H9 (cell line): ENCODE data around the gene CFAP97D2. TPM values are rescaled to one million over a fixed set of nuclear protein-coding genes. Genes with fewer than 3 reads are reported as not detected.

Experiments used
- DNase-seq: peaks from one replicate; pipeline ENCODE4 v3.0.0-alpha.2; 2017
- H2AFZ ChIP-seq: one replicate; pipeline ENCODE4 v1.6.1; 2013; ENCODE audit warnings: mild to moderate bottlenecking, low read length, control low read depth, moderate library complexity
- H2AK5ac ChIP-seq: 2 replicates; pipeline ENCODE4 v1.6.1; 2013; ENCODE audit warnings: low read length, control low read depth, mixed read lengths; ENCODE audit not compliant: insufficient read length
- H2BK120ac ChIP-seq: one replicate; pipeline ENCODE4 v1.6.1; 2013; ENCODE audit warnings: low read depth, mild to moderate bottlenecking, low read length, control low read depth, inconsistent platforms; ENCODE audit not compliant: poor library complexity, severe bottlenecking
- H2BK12ac ChIP-seq: 2 replicates; pipeline ENCODE4 v1.6.1; 2013; ENCODE audit warnings: low read length, control low read depth, mixed read lengths, low read depth; ENCODE audit not compliant: insufficient read length
- H2BK15ac ChIP-seq: 2 replicates; pipeline ENCODE4 v1.6.1; 2013; ENCODE audit warnings: low read depth, low read length, control low read depth
- H2BK20ac ChIP-seq: one replicate; pipeline ENCODE4 v1.6.1; 2013; ENCODE audit warnings: low read depth, mild to moderate bottlenecking, low read length, control low read depth, inconsistent platforms; ENCODE audit not compliant: poor library complexity, severe bottlenecking
- H2BK5ac ChIP-seq: 2 replicates; pipeline ENCODE4 v1.6.1; 2013; ENCODE audit warnings: low read length, control low read depth, mixed read lengths; ENCODE audit not compliant: insufficient read length
- H3K14ac ChIP-seq: 2 replicates; pipeline ENCODE4 v1.6.1; 2013; ENCODE audit warnings: low read length, control low read depth; ENCODE audit not compliant: insufficient read depth
- H3K18ac ChIP-seq: 2 replicates; pipeline ENCODE4 v1.6.1; 2013; ENCODE audit warnings: low read depth, mild to moderate bottlenecking, mixed read lengths, low read length, control low read depth; ENCODE audit not compliant: insufficient read length
- H3K23ac ChIP-seq: 2 replicates; pipeline ENCODE4 v1.6.1; 2013; ENCODE audit warnings: low read length, control low read depth, mixed read lengths, low read depth; ENCODE audit not compliant: insufficient read length
- H3K23me2 ChIP-seq: 2 replicates; pipeline ENCODE4 v1.6.1; 2013; ENCODE audit warnings: low read depth, mild to moderate bottlenecking, mixed read lengths, low read length, control low read depth; ENCODE audit not compliant: insufficient read length, poor library complexity, severe bottlenecking
- H3K27ac ChIP-seq: 2 replicates; pipeline ENCODE4 v1.5.1; 2013; ENCODE audit warnings: low read length, control low read depth, mixed read lengths, low read depth; ENCODE audit not compliant: insufficient read length
- H3K27me3 ChIP-seq: 2 replicates; pipeline ENCODE4 v1.6.1; 2013; ENCODE audit warnings: low read length, control low read depth, inconsistent platforms; ENCODE audit not compliant: insufficient read depth
- H3K4ac ChIP-seq: 2 replicates; pipeline ENCODE4 v1.6.1; 2013; ENCODE audit warnings: low read depth, mild to moderate bottlenecking, control low read depth, inconsistent platforms, low read length, moderate library complexity
- H3K4me1 ChIP-seq: 2 replicates; pipeline ENCODE4 v1.6.1; 2013; ENCODE audit warnings: low read length, control low read depth, inconsistent platforms; ENCODE audit not compliant: insufficient read depth
- H3K4me2 ChIP-seq: 2 replicates; pipeline ENCODE4 v1.6.1; 2013; ENCODE audit warnings: low read length, control low read depth, mixed read lengths; ENCODE audit not compliant: insufficient read length, insufficient read depth
- H3K56ac ChIP-seq: 2 replicates; pipeline ENCODE4 v1.6.1; 2013; ENCODE audit warnings: low read depth, mild to moderate bottlenecking, mixed read lengths, low read length, control low read depth; ENCODE audit not compliant: insufficient read length
- H3K79me1 ChIP-seq: 2 replicates; pipeline ENCODE4 v1.6.1; 2013; ENCODE audit warnings: low read depth, mild to moderate bottlenecking, moderate library complexity, low read length, control low read depth, inconsistent platforms; ENCODE audit not compliant: insufficient read depth, poor library complexity, severe bottlenecking
- H3K79me2 ChIP-seq: 2 replicates; pipeline ENCODE4 v1.6.1; 2013; ENCODE audit warnings: low read length, control low read depth, inconsistent platforms; ENCODE audit not compliant: insufficient read depth
- H3K9ac ChIP-seq: 2 replicates; pipeline ENCODE4 v1.6.1; 2013; ENCODE audit warnings: low read length, control low read depth, mixed read lengths; ENCODE audit not compliant: insufficient read length; ENCODE audit errors: extremely low read depth
- H3K9me3 ChIP-seq: one replicate; pipeline ENCODE4 v1.6.1; 2013; ENCODE audit warnings: low read depth, low read length, inconsistent platforms; ENCODE audit not compliant: control insufficient read depth
- H3T11ph ChIP-seq: one replicate; pipeline ENCODE4 v1.6.1; 2013; ENCODE audit warnings: mild to moderate bottlenecking, low read length, control low read depth, inconsistent platforms
- H4K20me1 ChIP-seq: one replicate; pipeline ENCODE4 v1.6.1; 2013; ENCODE audit not compliant: control insufficient read depth, insufficient read length, insufficient read depth
- H4K5ac ChIP-seq: 2 replicates; pipeline ENCODE4 v1.6.1; 2013; ENCODE audit warnings: low read depth, mild to moderate bottlenecking, mixed read lengths, low read length, control low read depth; ENCODE audit not compliant: insufficient read length
- H4K8ac ChIP-seq: replicated peaks from 2 replicates; pipeline ENCODE4 v1.6.1; 2013; ENCODE audit warnings: low read length, control low read depth, mixed read lengths, low read depth; ENCODE audit not compliant: insufficient read length
- H4K91ac ChIP-seq: 2 replicates; pipeline ENCODE4 v1.6.1; 2013; ENCODE audit warnings: low read depth, mild to moderate bottlenecking, moderate library complexity, mixed read lengths, low read length, control low read depth; ENCODE audit not compliant: insufficient read length
- H3K27ac Mint-ChIP-seq, 3 experiments: 2 replicates in 2 of 3; 3 replicates in 1 of 3; pipeline ENCODE4 v1.8.0; 2020 to 2021; ENCODE audit warnings: mixed read lengths in 3 of 3, mild to moderate bottlenecking in 1 of 3, moderate library complexity in 1 of 3
- H3K27me3 Mint-ChIP-seq: 2 replicates; pipeline ENCODE4 v1.8.0; 2021; ENCODE audit warnings: low read depth, mild to moderate bottlenecking, moderate library complexity, mixed read lengths
- H3K36me3 Mint-ChIP-seq, 3 experiments: 2 replicates in 2 of 3; 3 replicates in 1 of 3; pipeline ENCODE4 v1.8.0; 2020 to 2021; ENCODE audit warnings: low read depth in 3 of 3, mixed read lengths in 3 of 3; ENCODE audit not compliant: insufficient read depth in 1 of 3
- H3K4me1 Mint-ChIP-seq, 2 experiments: 2 replicates each; pipeline ENCODE4 v1.8.0; 2020; ENCODE audit warnings: mixed read lengths in 2 of 2
- H3K4me3 Mint-ChIP-seq, 2 experiments: 2 replicates in 1 of 2; 3 replicates in 1 of 2; pipeline ENCODE4 v1.8.0; 2020 to 2021; ENCODE audit warnings: mild to moderate bottlenecking in 2 of 2, mixed read lengths in 2 of 2, moderate library complexity in 1 of 2
- H3K9me3 Mint-ChIP-seq, 2 experiments: 2 replicates in 1 of 2; 3 replicates in 1 of 2; pipeline ENCODE4 v1.8.0; 2020; ENCODE audit warnings: mild to moderate bottlenecking in 2 of 2, mixed read lengths in 2 of 2, moderate library complexity in 1 of 2
- WGBS: extraction: QIAGEN DNeasy Blood & Tissue Kit; methylation state at CpG from one replicate; pipeline ENCODE4 v1.1.7; 2013; ENCODE audit warnings: missing lambda C conversion rate, low lambda C conversion rate, mixed read lengths; ENCODE audit not compliant: insufficient read length; ENCODE audit errors: extremely low coverage; 5-methylcytosine and 5-hydroxymethylcytosine counted together
- total RNA-seq: library from RNA; stranded (reverse); gene quantifications from 2 replicates; pipeline ENCODE4 v1.2.1, GENCODE V29; 2021
- TF ChIP-seq, protein P1 (sequence below): fragments of 200-600 bp; sonication (generic); conservative IDR thresholded peaks from 3 replicates; pipeline ENCODE4 v1.8.0; 2021; ENCODE audit warnings: antibody characterized with exemption, mild to moderate bottlenecking

The CFAP97D2 gene
- total RNA-seq, 1 experiment from 2014 or later: not detected

DNA sequence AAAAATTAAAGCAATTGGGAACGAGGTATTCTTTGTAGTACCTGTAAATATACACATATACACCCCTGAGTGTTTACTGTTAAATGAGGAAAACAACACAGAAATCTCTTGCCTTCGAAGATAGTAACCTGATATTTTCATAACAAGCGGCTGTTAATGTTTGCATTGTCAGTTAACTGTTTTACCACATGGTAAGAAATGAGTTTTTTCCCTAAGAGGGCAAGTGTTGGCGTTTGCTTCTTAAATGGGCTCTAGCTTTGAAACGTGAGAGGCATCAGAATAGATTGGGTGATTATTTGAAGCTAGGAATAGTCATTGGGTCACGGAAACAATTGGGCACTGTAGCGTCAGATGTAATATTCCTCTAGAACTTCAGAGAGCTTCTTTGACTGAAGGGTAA, 80.3 kb downstream of the CFAP97D2 start:
- Histone ChIP-seq H3K4me2 (no peak overlapping the region), H3K14ac (no peak overlapping the region), H3K27ac (no peak overlapping the region), H4K5ac (no peak overlapping the region), H3K79me2 (no peaks in the 10 kb centered on the region), H3K79me1 (no peaks in the 10 kb centered on the region), H3K27me3 (no peaks in the 10 kb centered on the region), H3T11ph (no peak overlapping the region), H4K91ac (no peak overlapping the region), H3K23ac (no peak overlapping the region), H2AK5ac (no peak overlapping the region), H4K20me1 (no peaks in the 10 kb centered on the region), H2BK120ac (no peak overlapping the region), H3K9me3 (no peaks in the 10 kb centered on the region), H3K56ac (no peak overlapping the region), H2BK5ac (no peak overlapping the region), H4K8ac (no peak overlapping the region), H2BK20ac (no peak overlapping the region), H2BK12ac (no peak overlapping the region), H3K9ac (no peak overlapping the region), H3K4ac (no peak overlapping the region), H2AFZ (no peak overlapping the region), H3K4me1 (no peaks in the 10 kb centered on the region), H2BK15ac (no peak overlapping the region), H3K23me2 (no peaks in the 10 kb centered on the region), H3K18ac (no peak overlapping the region)
- Mint-ChIP-seq H3K36me3 (peaks cover 43 to 87% (median 78%) of the 10 kb centered on the region in 3 experiments; a peak in 6 of 7 replicates), H3K27me3 (no peaks in the 10 kb centered on the region; the same call in 1 of the 2 replicates), H3K4me1 (peaks cover 22 to 24% of the 10 kb centered on the region in 2 experiments), H3K4me3 (no peak overlapping the region), H3K9me3 (no peaks in the 10 kb centered on the region), H3K27ac (no peak overlapping the region; a peak in 1 of 7 replicates)
- DNase-seq: no peak
- WGBS: no CpG with 5 or more reads among the region's 7 CpGs
- TF ChIP-seq, protein P1, sequence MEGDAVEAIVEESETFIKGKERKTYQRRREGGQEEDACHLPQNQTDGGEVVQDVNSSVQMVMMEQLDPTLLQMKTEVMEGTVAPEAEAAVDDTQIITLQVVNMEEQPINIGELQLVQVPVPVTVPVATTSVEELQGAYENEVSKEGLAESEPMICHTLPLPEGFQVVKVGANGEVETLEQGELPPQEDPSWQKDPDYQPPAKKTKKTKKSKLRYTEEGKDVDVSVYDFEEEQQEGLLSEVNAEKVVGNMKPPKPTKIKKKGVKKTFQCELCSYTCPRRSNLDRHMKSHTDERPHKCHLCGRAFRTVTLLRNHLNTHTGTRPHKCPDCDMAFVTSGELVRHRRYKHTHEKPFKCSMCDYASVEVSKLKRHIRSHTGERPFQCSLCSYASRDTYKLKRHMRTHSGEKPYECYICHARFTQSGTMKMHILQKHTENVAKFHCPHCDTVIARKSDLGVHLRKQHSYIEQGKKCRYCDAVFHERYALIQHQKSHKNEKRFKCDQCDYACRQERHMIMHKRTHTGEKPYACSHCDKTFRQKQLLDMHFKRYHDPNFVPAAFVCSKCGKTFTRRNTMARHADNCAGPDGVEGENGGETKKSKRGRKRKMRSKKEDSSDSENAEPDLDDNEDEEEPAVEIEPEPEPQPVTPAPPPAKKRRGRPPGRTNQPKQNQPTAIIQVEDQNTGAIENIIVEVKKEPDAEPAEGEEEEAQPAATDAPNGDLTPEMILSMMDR: no peak
